GM21423 (cell line): ENCODE measurements around the gene NF1.

Experiments
- ATAC-seq: cut with Tn5 transposase; IDR thresholded peaks from one replicate; pipeline ENCODE4 v1.9.1; 2021; ENCODE audit warnings: mild to moderate bottlenecking, moderate library complexity; ENCODE audit not compliant: unreplicated experiment

NF1 gene

DNA sequence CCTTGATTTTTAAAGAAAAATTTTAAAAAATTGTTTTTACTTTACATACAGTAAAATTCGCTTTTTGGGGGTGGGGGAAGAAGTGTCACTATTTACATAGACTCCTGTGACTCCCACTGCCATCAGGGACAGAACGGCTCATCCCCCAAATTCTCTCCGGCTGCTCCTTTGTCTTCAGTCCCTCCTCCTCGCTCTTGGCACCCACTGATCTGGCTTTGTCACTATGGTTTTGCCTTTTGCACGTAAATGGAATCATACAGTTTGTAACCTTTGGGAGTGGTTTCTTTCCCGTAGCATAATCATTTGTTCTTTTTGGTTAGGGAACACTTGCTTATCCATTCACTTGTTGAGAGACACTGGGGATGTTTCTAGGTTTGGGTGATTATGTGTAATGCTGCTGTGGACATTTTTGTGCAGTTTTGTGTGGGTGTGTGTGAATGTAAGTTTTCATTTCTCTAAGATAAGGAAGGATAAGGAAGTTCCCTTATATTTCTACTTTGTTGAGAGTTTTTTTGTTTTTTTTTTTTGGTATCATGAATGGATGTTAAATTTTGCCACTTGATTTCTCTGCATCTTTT lies 324.1 kb downstream of the NF1 start:
- no peak for ATAC-seq

DNA sequence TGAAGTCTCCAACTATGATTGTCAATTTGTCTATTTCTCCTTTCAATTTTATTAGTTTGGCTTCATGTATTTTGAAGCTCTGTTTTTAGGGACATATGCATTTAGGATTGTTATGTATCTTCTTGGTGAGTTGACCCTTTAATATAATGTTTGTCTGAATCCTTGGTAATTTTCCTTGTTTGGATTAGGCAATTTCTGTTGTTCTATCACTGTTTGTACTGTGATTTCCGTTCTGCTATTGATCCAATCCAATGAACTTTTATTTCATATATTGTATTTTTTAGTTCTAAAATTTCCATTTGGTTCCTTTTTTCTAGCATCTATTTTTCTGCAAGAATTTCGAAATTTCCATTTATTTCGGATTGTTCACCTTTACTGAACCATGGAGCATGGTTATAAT lies 327.7 kb downstream of the NF1 start:
- no peak for ATAC-seq

DNA sequence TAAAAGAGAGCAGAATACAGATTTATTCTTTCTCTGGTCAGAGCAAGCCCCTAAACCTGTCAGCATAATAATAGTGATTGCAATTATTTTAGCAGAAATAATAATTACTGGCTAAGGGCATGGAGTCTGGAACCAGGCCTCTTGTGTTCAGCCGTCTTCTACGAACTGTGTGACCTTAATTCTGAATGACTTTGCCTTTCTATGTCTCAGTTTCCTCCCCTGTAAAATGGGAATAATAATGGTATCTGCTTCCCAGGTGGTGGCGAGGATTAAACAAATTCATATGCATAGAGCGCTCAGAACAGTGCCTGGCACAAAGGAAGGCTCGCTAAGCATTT lies 330.1 kb downstream of the NF1 start:
- no peak for ATAC-seq

DNA sequence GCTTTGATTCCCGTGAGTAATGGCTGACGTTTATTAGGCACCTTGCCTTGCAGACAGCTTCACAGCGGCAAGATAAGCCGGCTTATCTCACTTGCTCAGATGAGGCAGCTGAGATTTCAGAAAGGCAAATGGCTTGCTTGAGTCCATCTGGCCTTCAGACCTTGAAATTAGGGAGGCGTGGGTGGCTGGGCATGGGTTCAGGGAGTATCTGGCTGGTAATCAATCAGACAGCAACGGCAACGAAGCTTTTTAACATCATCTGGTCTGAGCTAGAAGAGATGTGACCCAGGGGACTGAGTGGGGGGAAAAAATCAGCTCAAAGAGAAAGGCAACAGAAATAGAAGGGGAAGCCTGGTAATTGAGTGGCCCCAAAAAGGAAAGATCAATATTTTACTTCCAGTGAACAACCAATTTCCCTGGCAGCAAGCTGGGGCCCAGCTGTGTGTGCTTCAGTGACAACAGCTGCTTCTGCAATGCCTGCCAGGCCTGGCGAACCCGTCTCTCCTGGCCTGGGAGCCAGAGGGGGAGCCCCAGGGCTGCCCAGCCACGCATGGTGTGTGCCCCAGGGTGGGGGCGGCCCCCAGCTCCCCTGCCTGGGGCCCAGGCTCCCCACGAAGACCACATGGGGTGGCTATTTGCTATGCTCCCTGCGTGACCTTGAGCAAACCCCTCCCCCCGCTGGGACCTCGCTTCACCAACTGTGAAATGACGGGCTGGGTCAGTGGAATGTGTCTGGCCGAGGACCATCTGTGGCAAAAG lies 330.7 kb downstream of the NF1 start:
- ATAC-seq: no peak
